K562 treated with DMSO at 1 percent for 24 hours (cell line): ENCODE data around the gene PDE11A. TPM values are rescaled to one million over a fixed set of nuclear protein-coding genes. Genes with fewer than 3 reads are reported as not detected.

Source experiments
- total RNA-seq: library from RNA; unstranded; fragments of 300-600 nt; gene quantifications from 2 replicates; pipeline ENCODE4 v1.2.3, GENCODE V29; 2022; ENCODE audit warnings: low read depth; ENCODE audit not compliant: insufficient read depth

Gene PDE11A
- total RNA-seq: 2.1 and 3.2 TPM in 2 replicates

GRCh38 chr2:178072383-178073301 is at the start of gene PDE11A:
PDE11A (minus strand) TSS chr2:178072777; CDS start chr2:178072437, 340 bp downstream.

GRCh38 chr2:178112202-178113152 is 39.9 kb upstream of the PDE11A start, which contains the start of gene RBM45:
RBM45 (plus strand) TSS chr2:178112437; CDS start chr2:178112547, 110 bp downstream.

Other genes with a start within 250 kb of the PDE11A start
- 9.6 and 12.9 TPM in 2 replicates for gene RBM45, start 39.7 kb upstream of the PDE11A start, total RNA-seq
- gene OSBPL6, start 121.7 kb upstream of the PDE11A start, total RNA-seq: 5.9 and 7.3 TPM in 2 replicates